ENCODE measurements around the gene CAMK2B.

The CAMK2B gene

GRCh38 chr7:44228571-44229350 lies 96.6 kb downstream of the CAMK2B start:
- no peak for DNase-seq (ENCODE audit: low spot score)

GRCh38 chr7:44227911-44228310 lies 97.5 kb downstream of the CAMK2B start:
- no peak for DNase-seq (ENCODE audit: low spot score)

GRCh38 chr7:44226396-44226753 lies 99.0 kb downstream of the CAMK2B start:
- no peak for DNase-seq (ENCODE audit: low spot score)

GRCh38 chr7:44225566-44226395 lies 99.6 kb downstream of the CAMK2B start:
- no peak for DNase-seq (ENCODE audit: low spot score)

- DNase-seq (ENCODE audit: low spot score), result no peak
These were observed 100.3 kb downstream of the CAMK2B start for GRCh38 chr7:44224974-44225565.

- no peak for DNase-seq (ENCODE audit: low spot score)
These were observed 101.1 kb downstream of the CAMK2B start for GRCh38 chr7:44224080-44224973.

GRCh38 chr7:44223362-44224079 lies 101.9 kb downstream of the CAMK2B start:
- DNase-seq (ENCODE audit: low spot score), result no peak

GRCh38 chr7:44222776-44223261 lies 102.6 kb downstream of the CAMK2B start:
- DNase-seq (ENCODE audit: low spot score), result no peak

- no peak for DNase-seq (ENCODE audit: low spot score)
These were observed 103.3 kb downstream of the CAMK2B start for GRCh38 chr7:44222074-44222473.

GRCh38 chr7:44221231-44221791 lies 104.1 kb downstream of the CAMK2B start:
- no peak for DNase-seq (ENCODE audit: low spot score)

- DNase-seq (ENCODE audit: low spot score), result no peak
These were observed 104.9 kb downstream of the CAMK2B start for GRCh38 chr7:44220358-44221112.

GRCh38 chr7:44220046-44220357 lies 105.4 kb downstream of the CAMK2B start:
- DNase-seq (ENCODE audit: low spot score), result no peak

GRCh38 chr7:44219371-44220045 lies 105.9 kb downstream of the CAMK2B start:
- DNase-seq (ENCODE audit: low spot score), result no peak

GRCh38 chr7:44218418-44219201 lies 106.8 kb downstream of the CAMK2B start:
- no peak for DNase-seq (ENCODE audit: low spot score)

GRCh38 chr7:44217852-44218402 lies 107.5 kb downstream of the CAMK2B start:
- no peak for DNase-seq (ENCODE audit: low spot score)

- no peak for DNase-seq (ENCODE audit: low spot score)
These were observed 108.1 kb downstream of the CAMK2B start for GRCh38 chr7:44217223-44217714.

GRCh38 chr7:44216521-44217222 lies 108.7 kb downstream of the CAMK2B start:
- no peak for DNase-seq (ENCODE audit: low spot score)

- no peak for DNase-seq (ENCODE audit: low spot score)
These were observed 109.4 kb downstream of the CAMK2B start for GRCh38 chr7:44216019-44216418.

All from pons (tissue), 1 donor.